HCT116 (cell line): ENCODE results near the gene OVOL1. TPM values are rescaled to one million over a fixed set of nuclear protein-coding genes. Genes with fewer than 3 reads are reported as not detected.

Experiments
- ATAC-seq: fragments of 200-7000 bp; cut with Tn5 transposase; 2 replicates; pipeline ENCODE4 v1.9.1; 2020; ENCODE audit warnings: mild to moderate bottlenecking, moderate library complexity
- BruUV-seq: library from RNA; stranded (reverse); fragments of 400-500 nt; replicated peaks from 2 replicates; lab custom pipeline; 2021; lab: Mats Ljungman, UMichigan
- CTCF ChIA-PET: fragments of 300-600 bp; sonication (Branson Sonifier 250); formaldehyde crosslinking; loops from one replicate; lab custom pipeline; 2021; ENCODE audit warnings: antibody characterized with exemption; lab: Charles Lee
- POLR2A ChIA-PET: fragments of 300-600, 350-600 bp; sonication (Branson Sonifier 250); formaldehyde crosslinking; loops from one replicate; lab custom pipeline; 2021; ENCODE audit warnings: antibody characterized with exemption; lab: Charles Lee
- RAD21 ChIA-PET, 2 experiments: fragments of 300-600 bp; sonication (Branson Sonifier 250); formaldehyde crosslinking; loops; one replicate each; lab custom pipeline; 2023; ENCODE audit warnings: low total read pairs in 2 of 2; ENCODE audit not compliant: uncharacterized antibody in 2 of 2, unreplicated experiment in 2 of 2, low non-redundant PET in 1 of 2; lab: Charles Lee
- DNase-seq: peaks from one replicate; pipeline ENCODE4 v3.0.0-alpha.2; 2010; ENCODE audit warnings: low read depth, low spot score
- H2AFZ ChIP-seq: fragments of 200-600 bp; shearing (Covaris generic), sonication (generic); 2 replicates; pipeline ENCODE4 v1.6.1; 2017; ENCODE audit warnings: low read depth, mixed run types, mixed read lengths, antibody characterized with exemption, low read length; ENCODE audit not compliant: poor library complexity, severe bottlenecking
- H3K27ac ChIP-seq: 2 replicates; pipeline ENCODE4 v1.5.1; 2012; ENCODE audit warnings: low read depth, low read length
- H3K27me3 ChIP-seq: fragments of 200-600 bp; sonication (generic); 2 replicates; pipeline ENCODE4 v1.6.1; 2016; ENCODE audit warnings: mixed run types, low read length, mixed read lengths; ENCODE audit not compliant: insufficient read depth
- H3K36me3 ChIP-seq, 2 experiments: fragments of 200-500 bp in 1 of 2; fragments of 200-600 bp in 1 of 2; sonication (Bioruptor generic) in 1 of 2; sonication (generic) in 1 of 2; 2 replicates each; pipeline versions ENCODE4 v1.5.1 to v1.6.1; 2014 to 2016; ENCODE audit warnings: low read length in 2 of 2, inconsistent platforms in 1 of 2, mixed read lengths in 1 of 2, mixed run types in 1 of 2; ENCODE audit not compliant: insufficient read depth in 2 of 2, control insufficient read depth in 1 of 2
- H3K4me1 ChIP-seq, 2 experiments: fragments of 200-600 bp in 1 of 2; sonication (generic) in 1 of 2; 2 replicates each; pipeline versions ENCODE4 v1.5.1 to v1.6.1; 2012 to 2017; ENCODE audit warnings: low read length in 2 of 2, inconsistent platforms in 1 of 2, mild to moderate bottlenecking in 1 of 2, mixed read lengths in 1 of 2, mixed run types in 1 of 2, moderate library complexity in 1 of 2; ENCODE audit not compliant: insufficient read depth in 2 of 2, control insufficient read depth in 1 of 2
- H3K4me2 ChIP-seq: fragments of 200-600 bp; sonication (generic); 2 replicates; pipeline ENCODE4 v1.6.1; 2017; ENCODE audit warnings: mixed run types, low read length, mixed read lengths
- H3K4me3 ChIP-seq, 2 experiments: fragments of 200-600 bp in 1 of 2; sonication (generic) in 1 of 2; replicated peaks in 1 of 2; 2 replicates each; pipeline ENCODE4 v1.5.1; 2011 to 2016; ENCODE audit warnings: low read length in 2 of 2, control low read depth in 1 of 2, low read depth in 1 of 2, mild to moderate bottlenecking in 1 of 2, mixed read lengths in 1 of 2, mixed run types in 1 of 2
- H3K79me2 ChIP-seq: fragments of 200-600 bp; sonication (generic); 2 replicates; pipeline ENCODE4 v1.6.1; 2017; ENCODE audit warnings: mild to moderate bottlenecking, mixed run types, low read length, moderate library complexity, mixed read lengths; ENCODE audit not compliant: insufficient read depth
- H3K9ac ChIP-seq: fragments of 200-600 bp; sonication (generic); 2 replicates; pipeline ENCODE4 v1.6.1; 2016; ENCODE audit warnings: low read length, mixed read lengths
- H3K9me2 ChIP-seq: fragments of 200-600 bp; sonication (generic), shearing (Covaris generic); 2 replicates; pipeline ENCODE4 v1.6.1; 2017; ENCODE audit warnings: mixed run types, mild to moderate bottlenecking, moderate library complexity; ENCODE audit not compliant: insufficient read depth
- H3K9me3 ChIP-seq, 2 experiments: fragments of 200-500 bp in 1 of 2; fragments of 200-600 bp in 1 of 2; sonication (Bioruptor generic) in 1 of 2; sonication (generic) in 1 of 2; 2 replicates each; pipeline ENCODE4 v1.6.1; 2014 to 2017; ENCODE audit warnings: low read length in 2 of 2, mixed read lengths in 2 of 2, inconsistent platforms in 1 of 2, low read depth in 1 of 2, mild to moderate bottlenecking in 1 of 2, mixed run types in 1 of 2, moderate library complexity in 1 of 2; ENCODE audit not compliant: control insufficient read depth in 1 of 2, insufficient read depth in 1 of 2
- H4K20me1 ChIP-seq: fragments of 200-600 bp; sonication (generic), shearing (Covaris generic); 2 replicates; pipeline ENCODE4 v1.6.1; 2017; ENCODE audit warnings: mixed run types, mild to moderate bottlenecking, moderate library complexity; ENCODE audit not compliant: insufficient read depth
- ATF3 ChIP-seq: IDR thresholded peaks from 2 replicates; pipeline ENCODE4 v1.6.1; 2012
- CEBPB ChIP-seq: IDR thresholded peaks from 2 replicates; pipeline ENCODE4 v1.6.1; 2012; ENCODE audit warnings: low read depth
- CTCF ChIP-seq, 3 experiments: fragments of 200-600 bp in 1 of 3; sonication (generic) in 1 of 3; IDR thresholded peaks in 2 of 3; conservative IDR thresholded peaks in 1 of 3; 2 replicates each; pipeline ENCODE4 v1.5.1; 2012 to 2017; ENCODE audit warnings: low read depth in 2 of 3, low read length in 2 of 3, antibody characterized with exemption in 1 of 3, borderline replicate concordance in 1 of 3, control low read depth in 1 of 3, mild to moderate bottlenecking in 1 of 3, mixed read lengths in 1 of 3, mixed run types in 1 of 3, moderate library complexity in 1 of 3; ENCODE audit not compliant: insufficient read depth in 1 of 3
- ELF1 ChIP-seq: IDR thresholded peaks from 2 replicates; pipeline ENCODE4 v1.6.1; 2012; ENCODE audit warnings: low read depth, borderline replicate concordance
- FOSL1 ChIP-seq: IDR thresholded peaks from 2 replicates; pipeline ENCODE4 v1.6.1; 2012; ENCODE audit warnings: low read depth
- JUND ChIP-seq: IDR thresholded peaks from 2 replicates; pipeline ENCODE4 v1.6.1; 2012
- MAX ChIP-seq: IDR thresholded peaks from 2 replicates; pipeline ENCODE4 v1.6.1; 2012
- POLR2A ChIP-seq: IDR thresholded peaks from 2 replicates; pipeline ENCODE4 v1.7.0; 2011; ENCODE audit warnings: borderline replicate concordance; ENCODE audit not compliant: insufficient read depth, insufficient read length; ENCODE audit errors: extremely low read depth
- POLR2AphosphoS5 ChIP-seq: IDR thresholded peaks from 2 replicates; pipeline ENCODE4 v1.6.1; 2011; ENCODE audit warnings: mild to moderate bottlenecking, low read depth, low read length, moderate library complexity
- RAD21 ChIP-seq: IDR thresholded peaks from 2 replicates; pipeline ENCODE4 v1.6.1; 2012; ENCODE audit warnings: low read depth, mild to moderate bottlenecking
- SIN3A ChIP-seq: IDR thresholded peaks from 2 replicates; pipeline ENCODE4 v1.6.1; 2012; ENCODE audit warnings: low read depth
- SP1 ChIP-seq: IDR thresholded peaks from 2 replicates; pipeline ENCODE4 v1.6.1; 2012; ENCODE audit warnings: low read depth
- SRF ChIP-seq: IDR thresholded peaks from 2 replicates; pipeline ENCODE4 v1.6.1; 2012; ENCODE audit warnings: low read depth
- TCF7L2 ChIP-seq: IDR thresholded peaks from 2 replicates; pipeline ENCODE4 v1.7.0; 2011; ENCODE audit warnings: borderline replicate concordance, inconsistent platforms; ENCODE audit not compliant: insufficient read depth, insufficient read length; ENCODE audit errors: extremely low read depth
- YY1 ChIP-seq: IDR thresholded peaks from 2 replicates; pipeline ENCODE4 v1.6.1; 2011; ENCODE audit warnings: low read length, low read depth, moderate library complexity, mild to moderate bottlenecking; ENCODE audit not compliant: insufficient replicate concordance; ENCODE audit errors: extremely low read depth
- ZBTB33 ChIP-seq: IDR thresholded peaks from 2 replicates; pipeline ENCODE4 v1.6.1; 2011; ENCODE audit warnings: mild to moderate bottlenecking, low read length, moderate library complexity; ENCODE audit not compliant: insufficient replicate concordance; ENCODE audit errors: extremely low read depth
- ZNF274 ChIP-seq: fragments of 200-500 bp; sonication (Bioruptor generic); IDR thresholded peaks from 2 replicates; pipeline ENCODE4 v1.6.1; 2014; ENCODE audit warnings: mild to moderate bottlenecking, low read depth, low read length, inconsistent platforms
- intact Hi-C: fragments of 100-400 bp; cut with micrococcal nuclease; formaldehyde crosslinking; loops from 2 replicates; pipeline ENCODE4 v1.10.0; 2022
- total RNA-seq: library from RNA; stranded (reverse); gene quantifications from one replicate; pipeline ENCODE4 v1.2.1, GENCODE V29; 2021; ENCODE audit not compliant: unreplicated experiment

Gene OVOL1
- total RNA-seq, 1 experiment from 2014 or later, result 14.7 TPM

- no peak for DNase-seq
- H3K4me1 ChIP-seq, result peaks cover 20 to 25% of the 10 kb centered on the region in 2 experiments
- H3K79me2 ChIP-seq, result peaks cover 10% of the 10 kb centered on the region; the same call in 1 of the 2 replicates
- H3K27me3 ChIP-seq, result no peaks in the 10 kb centered on the region
- H3K36me3 ChIP-seq, result peaks cover 12 to 20% of the 10 kb centered on the region in 2 experiments; a peak in 3 of 4 replicates
- TF ChIP-seq TCF7L2, result no peak
- TF ChIP-seq YY1, result no peak
- no peak for TF ChIP-seq MAX
- no peak for TF ChIP-seq POLR2AphosphoS5
- no peak for TF ChIP-seq POLR2A
- no peak for TF ChIP-seq ATF3
- no peak for TF ChIP-seq ZNF274
- no peak for TF ChIP-seq ZBTB33
- no peak for TF ChIP-seq CEBPB
- no peak for TF ChIP-seq ELF1
- TF ChIP-seq RAD21, result no peak
- no peak for TF ChIP-seq SIN3A
- no peak for TF ChIP-seq SP1
- TF ChIP-seq SRF, result no peak
- no peak for TF ChIP-seq JUND
- TF ChIP-seq CTCF (IDR thresholded peaks at IDR 0.05 in 2 of 3, conservative IDR thresholded peaks at IDR 0.05 in 1 of 3; ENCODE audit: borderline replicate concordance in 1 of 3, insufficient read depth in 1 of 3, low read depth in 2 of 3, low read length in 2 of 3), result no peak
- no peak for TF ChIP-seq FOSL1
- TF ChIP-seq, all 23 proteins: peak for 0
- H3K4me2 ChIP-seq, result no peak overlapping the region
- CTCF ChIA-PET, result interaction anchor here (3.0 kb wide), 1 partner anchor 17 kb away, joined by 12 read pairs; no protein-coding TSS in a partner anchor
- no peaks in the 10 kb centered on the region for H3K9me2 ChIP-seq
- intact Hi-C loops, result no loop called here
- no peaks in the 10 kb centered on the region for H4K20me1 ChIP-seq
- no peak overlapping the region for H3K9ac ChIP-seq
- H2AFZ ChIP-seq, result no peak overlapping the region
- no peak overlapping the region for H3K27ac ChIP-seq
- BruUV-seq, result no TSS peak
- H3K4me3 ChIP-seq, result no peak overlapping the region
- no peaks in the 10 kb centered on the region for H3K9me3 ChIP-seq
- POLR2A ChIA-PET, result interaction anchor here (0.5 kb wide), 1 partner anchor 9 kb away, joined by 3 read pairs; no protein-coding TSS in a partner anchor
- RAD21 ChIA-PET, result no interaction called here
- no peak for ATAC-seq
These were observed 10.1 kb downstream of the OVOL1 start for GRCh38 chr11:65796726-65797601.
